NCI-H2196 (cell line): ENCODE results near the gene IDS.
"Not testable (repeated sequence)": the region's sequence is repeated elsewhere in the genome, so short reads cannot be mapped to it uniquely, and the experiment has no call there.

Experiments used
- DNase-seq: peaks from one replicate; lab custom pipeline; 2025; ENCODE audit not compliant: unreplicated experiment; lab: John Stamatoyannopoulos, UW

The IDS gene

GRCh38 chrX:149504915-149505651 lies at the start of gene IDS:
Gene IDS, minus strand, starts transcription at chrX:149505306. Its CDS starts 169 bp downstream, at chrX:149505137.
- DNase-seq, result peak; percentile 84

GRCh38 chrX:149551939-149552248 lies 46.8 kb upstream of the IDS start:
- DNase-seq, result not testable (repeated sequence)

GRCh38 chrX:149551245-149551938 lies 46.3 kb upstream of the IDS start:
- not testable (repeated sequence) for DNase-seq

- not testable (repeated sequence) for DNase-seq
Measured at GRCh38 chrX:149550454-149550853, 45.3 kb upstream of the IDS start.

- DNase-seq, result not testable (repeated sequence)
Measured at GRCh38 chrX:149549701-149550100, 44.6 kb upstream of the IDS start, which contains the start of gene HSFX3. Gene HSFX3, minus strand, starts transcription at chrX:149549924. Its CDS starts 72 bp downstream, at chrX:149549852.

- not testable (repeated sequence) for DNase-seq
Measured at GRCh38 chrX:149547782-149548181, 42.7 kb upstream of the IDS start.

GRCh38 chrX:149546962-149547361 lies 41.9 kb upstream of the IDS start:
- not testable (repeated sequence) for DNase-seq

GRCh38 chrX:149545545-149546543 lies 40.7 kb upstream of the IDS start:
- DNase-seq, result not testable (repeated sequence)

GRCh38 chrX:149541521-149542047 lies 36.5 kb upstream of the IDS start:
- DNase-seq, result no peak

GRCh38 chrX:149540621-149541520 lies 35.8 kb upstream of the IDS start, which contains the start of gene EOLA1:
Gene EOLA1, plus strand, starts transcription at chrX:149541012. Its CDS starts 4,619 bp downstream, at chrX:149545631.
- DNase-seq, result peak; percentile 85

- peak; percentile 89 for DNase-seq
Measured at GRCh38 chrX:149540131-149540620, 35.1 kb upstream of the IDS start.

- DNase-seq, result peak; percentile 76
Measured at GRCh38 chrX:149539283-149540130, 34.4 kb upstream of the IDS start.

- not testable (repeated sequence) for DNase-seq
Measured at GRCh38 chrX:149537474-149537873, 32.4 kb upstream of the IDS start.

GRCh38 chrX:149534926-149535602 lies 30.0 kb upstream of the IDS start:
- not testable (repeated sequence) for DNase-seq

GRCh38 chrX:149533999-149534398 lies 28.9 kb upstream of the IDS start:
- not testable (repeated sequence) for DNase-seq

- not testable (repeated sequence) for DNase-seq
Measured at GRCh38 chrX:149532868-149533267, 27.8 kb upstream of the IDS start.

GRCh38 chrX:149531599-149531998 lies 26.5 kb upstream of the IDS start:
- no peak for DNase-seq

GRCh38 chrX:149528381-149528780 lies 23.3 kb upstream of the IDS start:
- DNase-seq, result no peak
